NCI-H2196 treated with DMSO at 0.1 percent for 48 hours (cell line): ENCODE measurements around the gene DARS1.
A peak's percentile ranks its signal among the peaks of the same experiment; 100 is the strongest.

Experiments used
- DNase-seq: peaks from one replicate; lab custom pipeline; 2025; ENCODE audit not compliant: unreplicated experiment; lab: John Stamatoyannopoulos, UW

Gene DARS1

GRCh38 chr2:135985018-135985825, at the start of gene DARS1:
Gene DARS1 (minus strand): TSS chr2:135985626. CDS start chr2:135985468, 158 bp downstream.
- DNase-seq: peak; percentile 97

- DNase-seq: no peak
Measured at GRCh38 chr2:136034629-136035028, 49.2 kb upstream of the DARS1 start.

DNA sequence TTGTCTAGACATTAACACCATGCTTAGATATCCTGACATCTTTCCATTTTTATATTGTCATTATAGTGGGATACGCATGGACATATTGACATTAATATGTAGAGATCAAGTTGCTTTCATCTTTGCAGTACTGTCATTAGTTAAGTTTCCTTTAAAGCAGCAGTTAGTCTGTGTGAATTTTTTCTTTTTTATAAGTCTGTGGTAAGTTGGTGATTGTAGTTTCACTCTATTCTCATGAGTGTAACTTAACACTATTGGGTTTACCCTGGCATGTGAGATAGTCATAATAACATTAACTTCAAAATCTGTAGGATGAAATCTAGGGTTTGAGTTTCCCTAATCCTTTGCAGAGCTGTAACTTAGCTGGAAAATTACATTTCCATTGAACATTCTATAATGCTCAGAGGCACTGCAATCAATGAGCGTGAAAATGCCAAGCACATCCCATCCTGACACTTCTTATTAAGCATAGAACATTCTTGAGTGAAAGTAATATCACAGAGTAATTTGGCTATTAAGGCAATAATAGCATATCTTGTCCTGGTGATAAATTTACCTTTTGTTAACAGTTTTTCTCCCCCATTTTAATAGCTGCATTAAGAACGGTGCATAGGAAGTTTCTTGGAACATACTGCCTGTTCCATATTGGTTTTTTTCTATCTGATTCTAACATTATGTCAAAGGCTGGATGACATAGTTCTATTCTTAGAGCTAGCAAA, 47.5 kb upstream of the DARS1 start:
- DNase-seq: no peak

DNA sequence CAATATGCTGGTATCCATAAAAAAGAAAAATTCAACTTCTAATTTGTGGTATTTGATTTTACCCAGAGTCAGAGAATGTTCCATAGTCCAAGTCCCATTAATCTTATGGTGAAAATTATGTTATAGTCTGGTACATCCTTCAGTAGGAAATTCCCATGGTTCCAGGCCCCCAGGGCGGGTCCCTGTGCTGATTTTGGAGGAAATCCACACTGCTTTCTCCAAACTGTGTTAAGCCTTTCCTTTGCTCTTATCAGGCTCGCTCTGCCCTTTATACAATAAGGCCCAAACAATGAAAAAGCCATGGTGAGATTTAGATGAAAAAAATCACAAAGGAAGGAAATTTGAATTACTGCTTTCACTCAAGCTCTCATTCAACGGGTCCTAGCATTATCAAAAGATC, 46.8 kb upstream of the DARS1 start:
- DNase-seq: no peak

DNA sequence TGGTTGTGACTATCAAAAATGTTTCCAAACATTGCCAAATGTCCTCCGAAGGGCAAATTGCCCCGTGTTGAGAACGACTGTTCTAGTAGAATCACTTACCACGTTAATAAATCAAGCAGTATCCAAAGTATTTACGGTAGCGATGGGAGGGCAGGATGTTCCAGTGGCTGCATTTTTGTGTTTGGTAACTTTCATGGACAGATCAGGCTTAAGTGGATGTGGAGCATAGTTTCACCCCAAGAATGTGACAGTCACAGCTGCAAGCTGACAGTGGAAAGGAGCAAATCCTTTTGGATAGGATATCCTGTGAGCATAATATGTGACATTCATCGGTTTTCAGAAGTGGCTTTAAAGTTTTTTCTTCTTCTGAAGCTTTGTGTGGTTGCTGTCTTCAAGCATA, 46.3 kb upstream of the DARS1 start:
- DNase-seq: no peak

GRCh38 chr2:136030406-136030805, 45.0 kb upstream of the DARS1 start:
- no peak for DNase-seq

DNA sequence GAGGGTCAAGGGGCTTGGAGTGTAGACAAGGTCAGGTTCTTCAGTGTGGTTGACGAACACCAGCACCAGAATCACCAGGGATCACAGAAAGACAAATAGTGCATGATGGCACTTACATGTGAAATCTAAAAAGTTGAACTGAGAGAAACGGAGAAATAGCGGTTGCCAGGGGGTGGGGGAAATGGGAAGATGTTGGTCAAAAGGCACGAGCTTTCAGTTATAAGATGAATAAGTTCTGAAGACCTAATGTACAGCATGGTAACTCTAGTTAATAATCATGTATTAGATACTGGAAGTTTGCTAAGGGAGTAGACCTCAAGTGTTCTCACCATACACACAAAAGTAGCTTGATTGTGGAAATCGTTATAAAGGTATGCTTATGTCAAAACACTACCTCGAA, 43.7 kb upstream of the DARS1 start:
- no peak for DNase-seq

- DNase-seq: no peak
Measured at GRCh38 chr2:136028001-136028400, 42.6 kb upstream of the DARS1 start.

DNA sequence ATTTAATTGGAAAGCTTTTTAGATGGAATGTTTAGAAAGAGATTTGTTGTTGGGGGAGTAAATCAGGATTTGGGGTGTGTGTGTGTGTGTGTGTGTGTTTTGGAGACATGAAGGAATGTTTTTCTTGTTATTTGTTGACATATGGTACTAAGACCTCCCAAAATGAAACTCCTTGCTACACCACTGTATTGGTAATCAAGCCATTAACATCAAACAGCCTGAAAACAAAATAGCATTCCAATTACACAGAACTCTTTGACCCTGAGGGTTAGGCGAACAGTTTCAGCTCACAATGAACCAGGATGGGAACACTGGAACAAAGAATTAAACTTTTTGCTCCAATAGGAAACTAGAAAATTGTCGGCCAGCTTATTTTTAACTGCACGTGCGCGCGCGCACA, 41.7 kb upstream of the DARS1 start:
- DNase-seq: no peak

DNA sequence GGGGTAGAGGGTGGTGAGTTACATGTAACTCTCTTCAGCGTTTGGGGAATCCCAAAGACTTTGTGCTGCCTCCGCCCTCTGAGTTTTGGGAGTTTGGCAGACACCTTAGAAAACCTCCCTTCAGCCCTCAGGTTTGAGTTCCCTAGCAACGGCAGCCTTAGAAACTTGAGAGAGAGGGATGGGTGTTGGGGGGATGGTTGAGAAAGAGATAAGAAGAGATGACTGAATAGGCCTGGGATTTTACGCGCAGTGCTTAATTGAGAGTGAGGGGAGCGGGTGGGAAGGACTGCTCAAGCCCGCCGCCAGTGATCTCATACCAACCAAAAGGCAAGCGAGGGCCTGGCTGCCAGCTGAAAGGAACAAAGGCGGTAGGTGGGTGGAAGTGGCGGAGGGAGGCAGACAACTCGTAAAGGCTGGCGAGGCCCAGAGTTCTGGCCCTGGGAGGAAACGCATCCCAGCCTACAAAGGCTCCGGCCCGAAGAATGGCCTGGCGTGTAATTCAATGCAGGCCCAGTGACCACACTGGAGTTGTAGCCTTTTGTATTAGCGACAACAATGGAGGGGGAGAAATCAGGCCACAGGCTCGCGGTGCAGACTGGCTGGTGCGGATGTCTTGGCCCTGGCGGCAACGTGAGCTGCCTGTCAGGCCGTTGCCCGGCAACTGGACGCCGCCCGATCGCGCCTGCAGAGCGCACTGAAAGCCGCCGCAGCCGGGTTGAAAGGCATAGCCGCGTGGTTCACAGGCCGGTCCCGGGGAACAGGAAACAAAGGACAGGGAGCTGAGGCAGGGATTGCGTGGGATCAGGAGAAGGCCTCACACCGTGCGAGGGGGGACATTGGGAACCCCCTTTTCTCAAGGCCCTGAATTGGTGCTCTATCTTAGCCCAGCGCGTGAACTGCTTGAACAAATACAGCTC, 39.9 kb upstream of the DARS1 start:
- DNase-seq: peak; percentile 69

GRCh38 chr2:136024616-136025015, 39.2 kb upstream of the DARS1 start:
- no peak for DNase-seq

- DNase-seq: no peak
Measured at GRCh38 chr2:136024185-136024584, 38.8 kb upstream of the DARS1 start.

DNA sequence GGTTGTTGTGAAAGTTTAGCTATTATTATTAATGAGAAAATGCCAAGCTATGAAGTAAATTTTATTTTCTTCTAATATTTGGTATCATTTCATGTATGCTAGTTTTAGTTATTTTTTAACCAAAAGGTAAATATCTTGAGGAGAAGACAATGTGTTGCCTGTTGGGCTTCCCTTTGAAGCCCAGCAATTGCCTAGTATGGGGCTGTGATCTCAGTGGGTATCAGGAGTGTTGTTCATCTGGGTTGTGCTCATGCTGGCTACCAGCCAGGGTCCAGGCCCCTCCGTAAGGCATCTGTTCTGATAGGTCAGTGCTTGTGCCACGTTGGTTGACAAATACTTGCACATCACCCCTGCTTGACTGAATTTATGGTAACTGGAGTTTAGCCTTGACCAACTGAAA, 38.0 kb upstream of the DARS1 start:
- DNase-seq: no peak

DNA sequence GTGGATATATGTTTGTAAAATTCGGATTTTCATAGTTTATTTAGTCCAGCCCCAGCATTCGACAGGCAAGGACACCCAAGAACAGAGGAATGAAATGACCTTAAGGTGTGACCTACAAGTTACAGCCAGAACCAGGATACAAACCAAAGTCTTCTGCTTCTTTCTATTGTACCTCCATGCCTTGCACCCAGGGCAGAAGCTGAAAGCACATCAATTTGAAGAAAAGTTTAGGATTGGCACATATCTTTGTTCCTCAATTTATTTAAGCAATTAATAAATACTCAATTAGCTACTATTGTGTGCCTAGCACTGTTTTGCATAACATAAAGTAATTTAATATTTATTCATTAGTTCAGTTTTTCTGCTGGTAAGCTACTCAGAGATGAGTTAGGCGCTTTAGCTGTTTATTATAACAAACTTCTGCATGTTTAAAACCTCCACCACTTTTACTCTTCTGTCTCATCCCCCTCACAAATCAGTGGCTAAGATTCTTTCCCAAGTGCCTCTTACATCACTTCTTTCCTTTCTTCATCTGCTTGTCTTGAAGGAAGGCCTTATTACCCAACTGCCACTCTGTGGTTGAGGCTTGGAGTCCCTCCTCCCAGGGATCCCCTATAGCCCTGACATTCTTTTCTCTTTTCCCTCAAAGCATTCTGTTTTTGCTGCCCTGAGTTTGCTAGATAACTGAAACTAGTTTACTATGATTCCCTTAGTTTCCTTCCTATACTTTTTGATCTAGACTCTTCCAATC, 37.1 kb upstream of the DARS1 start:
- DNase-seq: no peak

GRCh38 chr2:136021976-136022375, 36.5 kb upstream of the DARS1 start:
- no peak for DNase-seq

DNA sequence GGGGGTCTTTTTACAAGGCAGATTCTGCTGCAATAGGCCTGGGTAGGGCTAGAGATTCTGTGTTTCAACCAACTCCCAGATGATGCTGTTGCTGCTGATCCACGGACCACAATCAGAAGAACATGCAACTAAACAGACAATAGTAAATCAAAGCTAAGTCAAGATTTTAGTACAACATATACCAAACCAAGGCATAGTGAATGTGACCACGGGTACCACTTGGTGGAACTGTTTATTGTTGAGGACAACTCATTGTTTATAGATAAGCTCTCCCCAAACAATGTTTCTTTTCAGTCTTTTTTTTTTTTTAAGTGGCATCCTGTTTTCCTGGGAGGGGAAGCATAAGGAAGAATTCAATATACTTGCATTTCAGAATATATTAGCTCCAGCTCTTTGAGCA, 36.0 kb upstream of the DARS1 start:
- no peak for DNase-seq

- no peak for DNase-seq
Measured at GRCh38 chr2:136020831-136021230, 35.4 kb upstream of the DARS1 start.

DNA sequence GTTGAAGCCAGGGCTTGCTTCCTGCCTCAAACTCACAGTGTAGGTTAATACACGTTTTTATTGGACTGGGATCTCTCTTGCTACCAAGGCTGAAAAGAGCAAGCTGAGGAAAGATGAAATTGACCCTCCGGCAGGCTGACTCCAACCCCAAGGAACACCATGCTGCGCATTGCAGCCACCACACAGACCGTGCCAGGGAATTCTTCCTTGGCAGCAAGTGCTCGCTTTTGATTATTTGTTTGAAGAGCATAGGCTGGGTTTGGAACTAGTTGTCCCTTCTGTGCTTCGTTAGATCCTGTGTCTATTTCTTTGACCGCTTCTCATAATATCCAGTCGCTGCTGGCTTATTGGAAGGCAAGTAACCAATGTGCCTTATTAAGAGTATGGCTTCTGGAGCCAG, 34.4 kb upstream of the DARS1 start:
- DNase-seq: no peak

DNA sequence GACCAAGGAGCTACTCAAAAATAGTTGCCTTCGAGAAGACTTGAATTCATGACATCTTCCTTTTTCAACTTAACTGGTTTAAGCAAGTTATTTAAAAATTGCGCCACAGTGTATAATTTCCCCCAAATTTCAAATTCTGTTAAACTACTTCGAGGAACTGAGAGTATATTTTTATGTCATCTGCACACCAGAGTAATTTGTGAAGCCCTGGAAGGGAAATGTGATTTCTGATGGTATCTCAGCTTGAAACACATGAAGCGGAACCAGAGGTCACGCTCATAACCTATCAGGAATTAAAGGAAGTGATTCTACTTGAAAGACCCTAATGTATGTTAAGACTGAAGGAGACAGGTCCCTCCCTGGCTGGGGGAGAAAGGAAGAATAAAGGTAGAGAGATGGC, 33.9 kb upstream of the DARS1 start:
- no peak for DNase-seq

DNA sequence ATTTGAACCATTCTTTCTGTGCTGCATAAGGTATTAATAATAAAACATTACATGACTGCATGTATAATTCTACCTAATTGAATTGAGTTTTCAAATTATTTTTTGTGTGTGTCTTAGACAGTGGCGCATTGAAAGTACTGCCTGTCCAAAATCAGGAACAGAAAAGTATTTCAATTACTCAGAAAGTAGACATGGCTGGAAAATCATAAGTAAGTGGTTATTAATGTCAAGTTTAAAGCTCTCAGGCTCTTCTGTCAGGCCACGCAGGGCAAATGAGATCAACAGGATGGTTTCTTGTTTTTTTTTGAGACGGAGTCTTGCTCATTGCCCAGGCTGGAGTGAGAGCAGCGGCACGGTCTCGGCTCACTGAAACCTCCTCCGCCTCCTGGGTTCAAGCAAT, 32.4 kb upstream of the DARS1 start:
- DNase-seq: no peak

DNA sequence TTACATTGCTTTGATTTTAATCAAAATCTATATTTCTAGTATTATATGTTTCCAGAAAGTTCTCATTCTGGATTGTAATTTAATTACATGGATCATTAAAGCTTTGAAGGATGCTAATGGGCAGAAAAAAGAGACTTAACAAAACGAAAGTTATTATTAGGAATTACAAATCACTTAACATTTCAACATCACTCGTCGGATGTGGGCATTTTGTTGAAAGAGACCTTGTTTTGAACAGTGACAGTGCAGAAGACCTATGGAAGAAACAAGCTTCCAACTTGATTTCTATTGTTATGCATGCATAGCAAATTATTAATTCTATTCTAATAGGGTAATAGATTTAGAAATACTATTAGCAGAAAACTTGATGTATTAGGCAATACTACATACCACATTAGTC, 31.4 kb upstream of the DARS1 start:
- no peak for DNase-seq
